GM12891 (cell line): ENCODE results near the gene MIF.
"Not testable (repeated sequence)": the region's sequence is repeated elsewhere in the genome, so short reads cannot be mapped to it uniquely, and the experiment has no call there.

Experiments
- DNase-seq: peaks from one replicate; pipeline ENCODE4 v3.0.0; 2011; ENCODE audit warnings: low spot score; ENCODE audit not compliant: insufficient read length
- FAIRE-seq: peaks from 2 replicates; lab custom pipeline; 2011; peaks lifted over from hg19 to GRCh38; lab: Jason Lieb, UNC
- PAX5 ChIP-seq: IDR thresholded peaks from 2 replicates; pipeline ENCODE4 v1.6.1; 2011; ENCODE audit warnings: low read length, moderate library complexity, mild to moderate bottlenecking; ENCODE audit not compliant: insufficient read depth, severe bottlenecking
- POLR2A ChIP-seq: IDR thresholded peaks from 2 replicates; pipeline ENCODE4 v1.6.1; 2011; ENCODE audit warnings: low read depth, low read length, control low read depth
- POLR2AphosphoS5 ChIP-seq: IDR thresholded peaks from 2 replicates; pipeline ENCODE4 v1.6.1; 2011; ENCODE audit warnings: low read depth, low read length, control low read depth
- POU2F2 ChIP-seq: IDR thresholded peaks from 2 replicates; pipeline ENCODE4 v1.6.1; 2011; ENCODE audit warnings: low read depth, mild to moderate bottlenecking, control low read depth, low read length, moderate library complexity
- SPI1 ChIP-seq: IDR thresholded peaks from 2 replicates; pipeline ENCODE4 v1.6.1; 2011; ENCODE audit warnings: low read depth, low read length, control low read depth
- TAF1 ChIP-seq: IDR thresholded peaks from 2 replicates; pipeline ENCODE4 v1.6.1; 2011; ENCODE audit warnings: low read depth, low read length, control low read depth

The MIF gene

GRCh38 chr22:23856721-23857605, 37.2 kb upstream of the MIF start:
- no peak for TF ChIP-seq POLR2AphosphoS5
- TF ChIP-seq PAX5, result no peak
- TF ChIP-seq POLR2A, result no peak
- no peak for TF ChIP-seq TAF1
- no peak for TF ChIP-seq SPI1
- no peak; the same call in 1 of the 2 replicates for TF ChIP-seq POU2F2
- peak; percentile 65 for DNase-seq
- no peak for FAIRE-seq

GRCh38 chr22:23857606-23858483, 36.3 kb upstream of the MIF start, which contains the start of gene SLC2A11:
Gene SLC2A11 (plus strand): TSS chr22:23857875. CDS start chr22:23858000, 125 bp downstream.
- FAIRE-seq, result peak; percentile 99
- peak; percentile 96 for DNase-seq
- peak; percentile 69 for TF ChIP-seq POLR2A
- TF ChIP-seq POLR2AphosphoS5, result peak; percentile 80
- peak; percentile 70 for TF ChIP-seq TAF1
- no peak for TF ChIP-seq SPI1
- peak; percentile 67; the same call in 1 of the 2 replicates for TF ChIP-seq POU2F2
- TF ChIP-seq PAX5, result peak; percentile 87

- DNase-seq (no peak), FAIRE-seq (no peak)
- TF ChIP-seq TAF1 (no peak), POU2F2 (no peak), POLR2AphosphoS5 (no peak), SPI1 (no peak), POLR2A (no peak), PAX5 (no peak)
Measured at GRCh38 chr22:23858484-23858815, 35.7 kb upstream of the MIF start.

- no peak for FAIRE-seq
- TF ChIP-seq SPI1 (0 out of 2 replicates have a peak, but pooled peaks have one; percentile 5), POLR2AphosphoS5 (no peak)
- DNase-seq, result no peak
Measured at GRCh38 chr22:23859201-23859600, 35.0 kb upstream of the MIF start.

- FAIRE-seq, DNase-seq: not testable (repeated sequence)
Measured at GRCh38 chr22:23860187-23860586, 34.0 kb upstream of the MIF start.

GRCh38 chr22:23862103-23862502, 32.1 kb upstream of the MIF start:
- TF ChIP-seq SPI1, result no peak
- TF ChIP-seq POLR2A, result no peak
- no peak for TF ChIP-seq POLR2AphosphoS5
- TF ChIP-seq PAX5, result no peak
- no peak for TF ChIP-seq POU2F2
- no peak for TF ChIP-seq TAF1
- DNase-seq (no peak), FAIRE-seq (peak; percentile 72)

- DNase-seq, FAIRE-seq: not testable (repeated sequence)
Measured at GRCh38 chr22:23864499-23865154, 29.6 kb upstream of the MIF start.

GRCh38 chr22:23868580-23868979, 25.6 kb upstream of the MIF start:
- DNase-seq, result no peak
- no peak for FAIRE-seq
- no peak for TF ChIP-seq POU2F2
- no peak for TF ChIP-seq POLR2A

GRCh38 chr22:23874871-23875270, 19.3 kb upstream of the MIF start:
- no peak for FAIRE-seq
- DNase-seq, result no peak
- TF ChIP-seq POLR2A (no peak), SPI1 (0 out of 2 replicates have a peak, but pooled peaks have one; percentile 5)

GRCh38 chr22:23875801-23876200, 18.4 kb upstream of the MIF start:
- no peak for DNase-seq
- TF ChIP-seq TAF1 (no peak), POLR2A (no peak), SPI1 (no peak), POU2F2 (no peak), POLR2AphosphoS5 (no peak), PAX5 (no peak)
- no peak for FAIRE-seq
